GM12872 (cell line): ENCODE data around the gene TOGARAM1.

Experiments
- TF ChIP-seq, protein P1 (sequence below): IDR thresholded peaks from 3 replicates; pipeline ENCODE4 v1.5.1; 2011; ENCODE audit warnings: low read depth, mild to moderate bottlenecking, low read length, moderate library complexity; ENCODE audit not compliant: insufficient read depth

TOGARAM1 gene, protein sequence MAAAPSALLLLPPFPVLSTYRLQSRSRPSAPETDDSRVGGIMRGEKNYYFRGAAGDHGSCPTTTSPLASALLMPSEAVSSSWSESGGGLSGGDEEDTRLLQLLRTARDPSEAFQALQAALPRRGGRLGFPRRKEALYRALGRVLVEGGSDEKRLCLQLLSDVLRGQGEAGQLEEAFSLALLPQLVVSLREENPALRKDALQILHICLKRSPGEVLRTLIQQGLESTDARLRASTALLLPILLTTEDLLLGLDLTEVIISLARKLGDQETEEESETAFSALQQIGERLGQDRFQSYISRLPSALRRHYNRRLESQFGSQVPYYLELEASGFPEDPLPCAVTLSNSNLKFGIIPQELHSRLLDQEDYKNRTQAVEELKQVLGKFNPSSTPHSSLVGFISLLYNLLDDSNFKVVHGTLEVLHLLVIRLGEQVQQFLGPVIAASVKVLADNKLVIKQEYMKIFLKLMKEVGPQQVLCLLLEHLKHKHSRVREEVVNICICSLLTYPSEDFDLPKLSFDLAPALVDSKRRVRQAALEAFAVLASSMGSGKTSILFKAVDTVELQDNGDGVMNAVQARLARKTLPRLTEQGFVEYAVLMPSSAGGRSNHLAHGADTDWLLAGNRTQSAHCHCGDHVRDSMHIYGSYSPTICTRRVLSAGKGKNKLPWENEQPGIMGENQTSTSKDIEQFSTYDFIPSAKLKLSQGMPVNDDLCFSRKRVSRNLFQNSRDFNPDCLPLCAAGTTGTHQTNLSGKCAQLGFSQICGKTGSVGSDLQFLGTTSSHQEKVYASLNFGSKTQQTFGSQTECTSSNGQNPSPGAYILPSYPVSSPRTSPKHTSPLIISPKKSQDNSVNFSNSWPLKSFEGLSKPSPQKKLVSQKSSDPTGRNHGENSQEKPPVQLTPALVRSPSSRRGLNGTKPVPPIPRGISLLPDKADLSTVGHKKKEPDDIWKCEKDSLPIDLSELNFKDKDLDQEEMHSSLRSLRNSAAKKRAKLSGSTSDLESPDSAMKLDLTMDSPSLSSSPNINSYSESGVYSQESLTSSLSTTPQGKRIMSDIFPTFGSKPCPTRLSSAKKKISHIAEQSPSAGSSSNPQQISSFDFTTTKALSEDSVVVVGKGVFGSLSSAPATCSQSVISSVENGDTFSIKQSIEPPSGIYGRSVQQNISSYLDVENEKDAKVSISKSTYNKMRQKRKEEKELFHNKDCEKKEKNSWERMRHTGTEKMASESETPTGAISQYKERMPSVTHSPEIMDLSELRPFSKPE (N-terminal part only)

GRCh38 chr14:44961554-44962333 lies at the start of gene TOGARAM1, which contains the start of gene KLHL28:
Gene TOGARAM1, plus strand, starts transcription at chr14:44962190. Its CDS starts 232 bp downstream, at chr14:44962422.
Gene KLHL28, minus strand, starts transcription at chr14:44961947. Its CDS starts 16,019 bp downstream, at chr14:44945928.
- TF ChIP-seq, protein P1, sequence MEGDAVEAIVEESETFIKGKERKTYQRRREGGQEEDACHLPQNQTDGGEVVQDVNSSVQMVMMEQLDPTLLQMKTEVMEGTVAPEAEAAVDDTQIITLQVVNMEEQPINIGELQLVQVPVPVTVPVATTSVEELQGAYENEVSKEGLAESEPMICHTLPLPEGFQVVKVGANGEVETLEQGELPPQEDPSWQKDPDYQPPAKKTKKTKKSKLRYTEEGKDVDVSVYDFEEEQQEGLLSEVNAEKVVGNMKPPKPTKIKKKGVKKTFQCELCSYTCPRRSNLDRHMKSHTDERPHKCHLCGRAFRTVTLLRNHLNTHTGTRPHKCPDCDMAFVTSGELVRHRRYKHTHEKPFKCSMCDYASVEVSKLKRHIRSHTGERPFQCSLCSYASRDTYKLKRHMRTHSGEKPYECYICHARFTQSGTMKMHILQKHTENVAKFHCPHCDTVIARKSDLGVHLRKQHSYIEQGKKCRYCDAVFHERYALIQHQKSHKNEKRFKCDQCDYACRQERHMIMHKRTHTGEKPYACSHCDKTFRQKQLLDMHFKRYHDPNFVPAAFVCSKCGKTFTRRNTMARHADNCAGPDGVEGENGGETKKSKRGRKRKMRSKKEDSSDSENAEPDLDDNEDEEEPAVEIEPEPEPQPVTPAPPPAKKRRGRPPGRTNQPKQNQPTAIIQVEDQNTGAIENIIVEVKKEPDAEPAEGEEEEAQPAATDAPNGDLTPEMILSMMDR: no peak

GRCh38 chr14:44914849-44915248 lies 47.1 kb upstream of the TOGARAM1 start:
- TF ChIP-seq, protein P1: no peak

GRCh38 chr14:44928793-44929192 lies 33.2 kb upstream of the TOGARAM1 start:
- TF ChIP-seq, protein P1: no peak

DNA sequence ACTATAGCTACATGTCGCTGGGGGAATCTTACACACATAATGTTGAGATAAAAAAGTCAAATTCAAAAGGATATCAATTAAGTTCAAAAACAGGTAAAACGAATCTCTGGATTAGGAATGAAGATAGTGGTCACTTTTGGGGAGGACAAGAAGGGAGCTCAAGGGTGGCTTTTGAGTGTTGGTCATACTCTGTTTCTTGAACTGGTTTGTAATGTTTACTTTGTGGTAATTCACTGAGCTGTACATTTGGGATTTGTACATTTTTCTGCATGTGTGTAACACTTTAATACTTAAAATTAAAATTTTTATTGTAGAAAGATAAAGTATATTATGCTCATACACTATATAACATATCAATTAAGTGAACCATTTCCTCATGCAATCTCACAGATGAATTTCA lies 26.8 kb upstream of the TOGARAM1 start:
- TF ChIP-seq, protein P1: no peak

- TF ChIP-seq, protein P1: no peak
Measured at GRCh38 chr14:44937547-44937946, 24.4 kb upstream of the TOGARAM1 start.

DNA sequence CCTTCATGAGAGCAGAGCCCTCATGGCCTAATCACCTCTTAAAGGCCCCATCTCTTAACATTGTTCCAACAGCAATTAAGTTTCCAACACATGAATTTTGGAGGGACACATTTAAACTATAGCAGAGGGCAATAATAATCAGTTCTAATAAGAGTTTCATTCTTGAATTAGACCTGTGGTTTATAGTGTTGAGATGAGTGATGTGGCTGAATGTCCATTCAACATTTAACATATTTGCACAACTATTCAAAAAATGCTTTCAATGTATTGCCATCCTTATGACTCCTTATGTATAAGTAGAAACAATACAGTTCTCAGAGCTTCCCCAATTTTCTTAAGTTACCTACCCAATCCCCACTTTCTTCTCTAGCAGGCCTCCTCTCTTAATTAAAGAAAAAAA lies 21.8 kb upstream of the TOGARAM1 start:
- TF ChIP-seq, protein P1: no peak
